Mammary epithelial cell (primary cell): Measurements from ENCODE around the gene NOTO.

Experiments used
- CTCF ChIP-seq, 2 donors: IDR thresholded peaks in 1 of 2; conservative IDR thresholded peaks in 1 of 2; 2 replicates each; pipeline ENCODE4 v1.5.1; 2011 to 2012; ENCODE audit warnings: inconsistent platforms in 2 of 2, low read length in 2 of 2, mild to moderate bottlenecking in 2 of 2, control low read depth in 1 of 2, low read depth in 1 of 2; ENCODE audit not compliant: insufficient read depth in 1 of 2; ENCODE audit errors: extremely low read depth in 1 of 2
- EZH2 ChIP-seq: IDR thresholded peaks from 2 replicates; pipeline ENCODE4 v1.6.1; 2012; ENCODE audit warnings: low read length, inconsistent platforms, borderline replicate concordance

GRCh38 chr2:73205611-73206010 is 3.2 kb downstream of the NOTO start:
- no peak for TF ChIP-seq EZH2
- TF ChIP-seq CTCF (conservative IDR thresholded peaks at IDR 0.05 in 1 of 2, IDR thresholded peaks at IDR 0.05 in 1 of 2; ENCODE audit: extremely low read depth in 1 of 2, insufficient read depth in 1 of 2, low read depth in 1 of 2, low read length in 2 of 2) = no peak
